H9 (cell line): ENCODE measurements around the gene IMPDH2. TPM values are rescaled to one million over a fixed set of nuclear protein-coding genes. Genes with fewer than 3 reads are reported as not detected.
A peak's percentile ranks its signal among the peaks of the same experiment; 100 is the strongest.

Experiments
- DNase-seq: peaks from one replicate; pipeline ENCODE4 v3.0.0-alpha.2; 2017
- H2AFZ ChIP-seq: one replicate; pipeline ENCODE4 v1.6.1; 2013; ENCODE audit warnings: mild to moderate bottlenecking, low read length, control low read depth, moderate library complexity
- H2AK5ac ChIP-seq: 2 replicates; pipeline ENCODE4 v1.6.1; 2013; ENCODE audit warnings: low read length, control low read depth, mixed read lengths; ENCODE audit not compliant: insufficient read length
- H2BK120ac ChIP-seq: one replicate; pipeline ENCODE4 v1.6.1; 2013; ENCODE audit warnings: low read depth, mild to moderate bottlenecking, low read length, control low read depth, inconsistent platforms; ENCODE audit not compliant: poor library complexity, severe bottlenecking
- H2BK12ac ChIP-seq: 2 replicates; pipeline ENCODE4 v1.6.1; 2013; ENCODE audit warnings: low read length, control low read depth, mixed read lengths, low read depth; ENCODE audit not compliant: insufficient read length
- H2BK15ac ChIP-seq: 2 replicates; pipeline ENCODE4 v1.6.1; 2013; ENCODE audit warnings: low read depth, low read length, control low read depth
- H2BK20ac ChIP-seq: one replicate; pipeline ENCODE4 v1.6.1; 2013; ENCODE audit warnings: low read depth, mild to moderate bottlenecking, low read length, control low read depth, inconsistent platforms; ENCODE audit not compliant: poor library complexity, severe bottlenecking
- H2BK5ac ChIP-seq: 2 replicates; pipeline ENCODE4 v1.6.1; 2013; ENCODE audit warnings: low read length, control low read depth, mixed read lengths; ENCODE audit not compliant: insufficient read length
- H3K14ac ChIP-seq: 2 replicates; pipeline ENCODE4 v1.6.1; 2013; ENCODE audit warnings: low read length, control low read depth; ENCODE audit not compliant: insufficient read depth
- H3K18ac ChIP-seq: 2 replicates; pipeline ENCODE4 v1.6.1; 2013; ENCODE audit warnings: low read depth, mild to moderate bottlenecking, mixed read lengths, low read length, control low read depth; ENCODE audit not compliant: insufficient read length
- H3K23ac ChIP-seq: 2 replicates; pipeline ENCODE4 v1.6.1; 2013; ENCODE audit warnings: low read length, control low read depth, mixed read lengths, low read depth; ENCODE audit not compliant: insufficient read length
- H3K23me2 ChIP-seq: 2 replicates; pipeline ENCODE4 v1.6.1; 2013; ENCODE audit warnings: low read depth, mild to moderate bottlenecking, mixed read lengths, low read length, control low read depth; ENCODE audit not compliant: insufficient read length, poor library complexity, severe bottlenecking
- H3K27ac ChIP-seq: 2 replicates; pipeline ENCODE4 v1.5.1; 2013; ENCODE audit warnings: low read length, control low read depth, mixed read lengths, low read depth; ENCODE audit not compliant: insufficient read length
- H3K27me3 ChIP-seq: 2 replicates; pipeline ENCODE4 v1.6.1; 2013; ENCODE audit warnings: low read length, control low read depth, inconsistent platforms; ENCODE audit not compliant: insufficient read depth
- H3K4ac ChIP-seq: 2 replicates; pipeline ENCODE4 v1.6.1; 2013; ENCODE audit warnings: low read depth, mild to moderate bottlenecking, control low read depth, inconsistent platforms, low read length, moderate library complexity
- H3K4me1 ChIP-seq: 2 replicates; pipeline ENCODE4 v1.6.1; 2013; ENCODE audit warnings: low read length, control low read depth, inconsistent platforms; ENCODE audit not compliant: insufficient read depth
- H3K4me2 ChIP-seq: 2 replicates; pipeline ENCODE4 v1.6.1; 2013; ENCODE audit warnings: low read length, control low read depth, mixed read lengths; ENCODE audit not compliant: insufficient read length, insufficient read depth
- H3K56ac ChIP-seq: 2 replicates; pipeline ENCODE4 v1.6.1; 2013; ENCODE audit warnings: low read depth, mild to moderate bottlenecking, mixed read lengths, low read length, control low read depth; ENCODE audit not compliant: insufficient read length
- H3K79me1 ChIP-seq: 2 replicates; pipeline ENCODE4 v1.6.1; 2013; ENCODE audit warnings: low read depth, mild to moderate bottlenecking, moderate library complexity, low read length, control low read depth, inconsistent platforms; ENCODE audit not compliant: insufficient read depth, poor library complexity, severe bottlenecking
- H3K79me2 ChIP-seq: 2 replicates; pipeline ENCODE4 v1.6.1; 2013; ENCODE audit warnings: low read length, control low read depth, inconsistent platforms; ENCODE audit not compliant: insufficient read depth
- H3K9ac ChIP-seq: 2 replicates; pipeline ENCODE4 v1.6.1; 2013; ENCODE audit warnings: low read length, control low read depth, mixed read lengths; ENCODE audit not compliant: insufficient read length; ENCODE audit errors: extremely low read depth
- H3K9me3 ChIP-seq: one replicate; pipeline ENCODE4 v1.6.1; 2013; ENCODE audit warnings: low read depth, low read length, inconsistent platforms; ENCODE audit not compliant: control insufficient read depth
- H3T11ph ChIP-seq: one replicate; pipeline ENCODE4 v1.6.1; 2013; ENCODE audit warnings: mild to moderate bottlenecking, low read length, control low read depth, inconsistent platforms
- H4K20me1 ChIP-seq: one replicate; pipeline ENCODE4 v1.6.1; 2013; ENCODE audit not compliant: control insufficient read depth, insufficient read length, insufficient read depth
- H4K5ac ChIP-seq: 2 replicates; pipeline ENCODE4 v1.6.1; 2013; ENCODE audit warnings: low read depth, mild to moderate bottlenecking, mixed read lengths, low read length, control low read depth; ENCODE audit not compliant: insufficient read length
- H4K8ac ChIP-seq: replicated peaks from 2 replicates; pipeline ENCODE4 v1.6.1; 2013; ENCODE audit warnings: low read length, control low read depth, mixed read lengths, low read depth; ENCODE audit not compliant: insufficient read length
- H4K91ac ChIP-seq: 2 replicates; pipeline ENCODE4 v1.6.1; 2013; ENCODE audit warnings: low read depth, mild to moderate bottlenecking, moderate library complexity, mixed read lengths, low read length, control low read depth; ENCODE audit not compliant: insufficient read length
- H3K27ac Mint-ChIP-seq, 3 experiments: 2 replicates in 2 of 3; 3 replicates in 1 of 3; pipeline ENCODE4 v1.8.0; 2020 to 2021; ENCODE audit warnings: mixed read lengths in 3 of 3, mild to moderate bottlenecking in 1 of 3, moderate library complexity in 1 of 3
- H3K27me3 Mint-ChIP-seq: 2 replicates; pipeline ENCODE4 v1.8.0; 2021; ENCODE audit warnings: low read depth, mild to moderate bottlenecking, moderate library complexity, mixed read lengths
- H3K36me3 Mint-ChIP-seq, 3 experiments: 2 replicates in 2 of 3; 3 replicates in 1 of 3; pipeline ENCODE4 v1.8.0; 2020 to 2021; ENCODE audit warnings: low read depth in 3 of 3, mixed read lengths in 3 of 3; ENCODE audit not compliant: insufficient read depth in 1 of 3
- H3K4me1 Mint-ChIP-seq, 2 experiments: 2 replicates each; pipeline ENCODE4 v1.8.0; 2020; ENCODE audit warnings: mixed read lengths in 2 of 2
- H3K4me3 Mint-ChIP-seq, 2 experiments: 2 replicates in 1 of 2; 3 replicates in 1 of 2; pipeline ENCODE4 v1.8.0; 2020 to 2021; ENCODE audit warnings: mild to moderate bottlenecking in 2 of 2, mixed read lengths in 2 of 2, moderate library complexity in 1 of 2
- H3K9me3 Mint-ChIP-seq, 2 experiments: 2 replicates in 1 of 2; 3 replicates in 1 of 2; pipeline ENCODE4 v1.8.0; 2020; ENCODE audit warnings: mild to moderate bottlenecking in 2 of 2, mixed read lengths in 2 of 2, moderate library complexity in 1 of 2
- WGBS: extraction: QIAGEN DNeasy Blood & Tissue Kit; methylation state at CpG from one replicate; pipeline ENCODE4 v1.1.7; 2013; ENCODE audit warnings: missing lambda C conversion rate, low lambda C conversion rate, mixed read lengths; ENCODE audit not compliant: insufficient read length; ENCODE audit errors: extremely low coverage; 5-methylcytosine and 5-hydroxymethylcytosine counted together
- total RNA-seq: library from RNA; stranded (reverse); gene quantifications from 2 replicates; pipeline ENCODE4 v1.2.1, GENCODE V29; 2021
- TF ChIP-seq, protein P1 (sequence below): fragments of 200-600 bp; sonication (generic); conservative IDR thresholded peaks from 3 replicates; pipeline ENCODE4 v1.8.0; 2021; ENCODE audit warnings: antibody characterized with exemption, mild to moderate bottlenecking

The IMPDH2 gene
- total RNA-seq, 1 experiment from 2014 or later: 408 TPM

DNA sequence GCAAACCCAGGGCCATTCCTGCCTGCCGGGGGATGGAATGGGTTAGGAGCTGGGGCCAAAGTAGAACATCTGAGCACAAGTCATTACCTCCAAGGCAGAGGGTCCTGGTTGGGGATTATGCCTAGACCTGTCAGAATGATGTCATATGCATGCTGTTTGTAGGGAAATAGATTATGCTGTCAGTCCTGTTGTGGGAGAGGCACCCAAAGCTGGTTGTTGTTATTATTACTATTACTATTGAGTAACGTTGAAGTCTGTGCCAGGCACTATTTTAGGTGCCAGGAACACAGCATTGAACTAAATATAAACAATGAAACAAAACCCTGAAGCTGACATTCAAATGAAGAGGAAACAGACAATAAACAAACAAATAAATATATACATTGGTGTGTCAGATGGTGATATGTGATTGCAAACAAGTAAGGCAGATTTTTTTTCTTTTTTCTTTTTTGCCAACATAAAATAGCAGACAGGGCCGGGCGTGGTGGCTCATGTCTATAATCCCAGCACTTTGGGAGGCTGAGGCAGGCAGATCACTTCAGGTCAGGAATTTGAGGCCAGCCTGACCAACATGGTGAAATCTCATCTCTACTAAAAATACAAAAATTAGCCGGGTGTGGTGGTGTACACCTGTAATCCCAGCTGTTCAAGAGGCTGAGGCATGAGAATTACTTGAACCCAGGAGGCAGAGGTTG, 37.2 kb downstream of the IMPDH2 start:
- Histone ChIP-seq H3K4ac (no peak overlapping the region), H2BK20ac (no peak overlapping the region), H4K8ac (no peak overlapping the region), H3K4me1 (peaks cover 11% of the 10 kb centered on the region; the same call in 1 of the 2 replicates), H3K18ac (no peak overlapping the region), H2BK12ac (no peak overlapping the region), H3K9ac (no peak overlapping the region), H3K79me1 (no peaks in the 10 kb centered on the region), H4K91ac (no peak overlapping the region), H2BK15ac (no peak overlapping the region), H3K9me3 (no peaks in the 10 kb centered on the region), H2BK120ac (no peak overlapping the region), H2AK5ac (no peak overlapping the region), H3K56ac (no peak overlapping the region), H3K27me3 (no peaks in the 10 kb centered on the region), H3T11ph (no peak overlapping the region), H2BK5ac (no peak overlapping the region), H4K20me1 (no peaks in the 10 kb centered on the region), H3K27ac (no peak overlapping the region), H3K23me2 (peaks cover 21% of the 10 kb centered on the region), H3K23ac (no peak overlapping the region), H3K4me2 (peak overlapping the region; percentile 90), H2AFZ (no peak overlapping the region), H4K5ac (no peak overlapping the region), H3K79me2 (no peaks in the 10 kb centered on the region; the same call in 1 of the 2 replicates), H3K14ac (no peak overlapping the region)
- H3K27me3 Mint-ChIP-seq: no peaks in the 10 kb centered on the region; the same call in 1 of the 2 replicates
- no CpG with 5 or more reads among the region's 5 CpGs for WGBS
- peak overlapping the region; percentile 68 to 86; a peak in 4 of 5 replicates for H3K4me3 Mint-ChIP-seq
- H3K27ac Mint-ChIP-seq: no peak overlapping the region; a peak in 1 of 7 replicates
- no peak for DNase-seq
- H3K9me3 Mint-ChIP-seq: no peaks in the 10 kb centered on the region
- TF ChIP-seq, protein P1, sequence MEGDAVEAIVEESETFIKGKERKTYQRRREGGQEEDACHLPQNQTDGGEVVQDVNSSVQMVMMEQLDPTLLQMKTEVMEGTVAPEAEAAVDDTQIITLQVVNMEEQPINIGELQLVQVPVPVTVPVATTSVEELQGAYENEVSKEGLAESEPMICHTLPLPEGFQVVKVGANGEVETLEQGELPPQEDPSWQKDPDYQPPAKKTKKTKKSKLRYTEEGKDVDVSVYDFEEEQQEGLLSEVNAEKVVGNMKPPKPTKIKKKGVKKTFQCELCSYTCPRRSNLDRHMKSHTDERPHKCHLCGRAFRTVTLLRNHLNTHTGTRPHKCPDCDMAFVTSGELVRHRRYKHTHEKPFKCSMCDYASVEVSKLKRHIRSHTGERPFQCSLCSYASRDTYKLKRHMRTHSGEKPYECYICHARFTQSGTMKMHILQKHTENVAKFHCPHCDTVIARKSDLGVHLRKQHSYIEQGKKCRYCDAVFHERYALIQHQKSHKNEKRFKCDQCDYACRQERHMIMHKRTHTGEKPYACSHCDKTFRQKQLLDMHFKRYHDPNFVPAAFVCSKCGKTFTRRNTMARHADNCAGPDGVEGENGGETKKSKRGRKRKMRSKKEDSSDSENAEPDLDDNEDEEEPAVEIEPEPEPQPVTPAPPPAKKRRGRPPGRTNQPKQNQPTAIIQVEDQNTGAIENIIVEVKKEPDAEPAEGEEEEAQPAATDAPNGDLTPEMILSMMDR: no peak
- peaks cover 5 to 24% (median 14%) of the 10 kb centered on the region in 3 experiments for H3K36me3 Mint-ChIP-seq
- H3K4me1 Mint-ChIP-seq: peaks cover 20 to 23% of the 10 kb centered on the region in 2 experiments
